ENCODE measurements around the gene IL1RAPL2.
"Not testable (repeated sequence)": the region's sequence is repeated elsewhere in the genome, so short reads cannot be mapped to it uniquely, and the experiment has no call there.

Gene IL1RAPL2

GRCh38 chrX:105706041-105706440, 1140.0 kb downstream of the IL1RAPL2 start:
- DNase-seq (ENCODE audit: low read depth): no peak

GRCh38 chrX:105711805-105712204, 1145.8 kb downstream of the IL1RAPL2 start:
- no peak for DNase-seq (ENCODE audit: low read depth)

GRCh38 chrX:105715746-105716145, 1149.7 kb downstream of the IL1RAPL2 start:
- no peak for DNase-seq (ENCODE audit: low read depth)

DNA sequence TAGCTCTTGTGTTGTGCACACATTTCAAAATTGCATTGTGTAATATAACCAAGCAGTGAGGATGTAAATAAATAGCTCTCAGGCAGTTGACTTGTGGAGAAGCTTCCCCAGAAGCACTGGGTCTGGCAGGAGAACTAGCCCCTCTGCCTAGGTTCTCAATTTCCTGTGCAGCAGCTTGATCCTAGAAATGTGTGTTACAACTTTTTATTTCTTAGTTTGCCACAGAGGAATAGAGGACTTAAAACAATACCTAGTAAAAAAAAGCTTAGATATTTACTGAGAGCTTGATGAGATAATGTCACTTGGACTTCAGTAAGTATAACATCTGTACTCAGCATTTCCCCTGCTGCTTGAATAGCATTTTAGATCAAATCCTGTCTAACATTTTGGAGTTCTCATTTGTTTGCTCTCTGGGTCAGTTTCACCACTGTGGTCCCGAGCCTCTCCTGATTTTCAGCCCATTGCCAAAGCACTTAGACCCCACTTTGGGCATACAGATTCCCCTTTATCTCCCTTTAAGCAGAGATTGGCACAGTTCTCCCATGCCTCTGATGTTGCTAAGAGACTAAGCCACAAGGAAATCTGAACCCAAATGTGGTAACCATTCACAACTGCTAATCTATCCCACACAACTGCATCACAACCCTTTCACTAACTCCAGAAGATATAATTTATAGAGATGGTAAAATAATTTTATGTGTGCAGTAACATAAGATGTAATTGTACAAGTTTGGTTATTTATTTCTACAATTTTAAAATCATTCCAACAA, 1158.2 kb downstream of the IL1RAPL2 start:
- DNase-seq (ENCODE audit: low read depth): no peak

DNA sequence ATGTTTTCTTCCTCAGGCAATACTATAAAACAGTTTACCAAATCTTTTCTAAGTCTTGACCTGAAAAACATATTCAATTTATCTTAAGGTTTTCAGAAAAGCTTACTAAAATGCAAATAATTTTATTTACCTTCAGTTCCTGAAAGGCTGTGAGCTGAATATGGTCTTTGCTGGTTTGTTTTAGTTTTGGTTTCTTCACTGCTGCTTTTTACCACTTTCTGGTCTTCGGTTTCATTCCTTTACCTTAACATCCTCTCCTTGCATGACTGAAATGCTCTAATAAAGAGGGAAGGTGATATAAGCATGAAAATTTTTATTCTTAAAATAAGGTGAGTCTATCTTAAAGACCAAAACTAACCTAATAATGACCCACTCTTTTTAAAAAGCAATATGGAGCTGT, 1159.2 kb downstream of the IL1RAPL2 start:
- DNase-seq (ENCODE audit: low read depth): no peak

GRCh38 chrX:105738162-105738561, 1172.2 kb downstream of the IL1RAPL2 start:
- no peak for DNase-seq (ENCODE audit: low read depth)

DNA sequence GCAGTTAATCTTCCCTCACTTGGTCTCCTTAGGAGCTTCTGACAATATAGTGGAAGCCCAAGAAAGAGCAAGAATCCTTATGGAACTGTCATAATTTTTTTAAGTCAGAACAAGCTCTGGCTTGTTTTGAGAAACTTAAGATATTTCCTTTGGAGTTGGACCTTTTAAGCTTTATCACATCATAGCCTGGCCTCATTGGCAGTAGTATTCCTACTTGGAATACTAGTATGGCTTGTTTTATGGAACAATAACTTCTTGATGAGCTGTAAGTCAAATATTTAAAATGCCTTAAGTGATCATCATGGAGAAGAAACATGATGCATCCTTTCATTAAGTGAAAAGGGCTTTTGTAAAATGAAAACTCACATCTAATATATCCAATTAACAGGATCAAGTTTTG, 1178.3 kb downstream of the IL1RAPL2 start:
- no peak for DNase-seq (ENCODE audit: low read depth)

- no peak for DNase-seq (ENCODE audit: low read depth)
Observed at GRCh38 chrX:105744946-105745345, 1178.9 kb downstream of the IL1RAPL2 start.

DNA sequence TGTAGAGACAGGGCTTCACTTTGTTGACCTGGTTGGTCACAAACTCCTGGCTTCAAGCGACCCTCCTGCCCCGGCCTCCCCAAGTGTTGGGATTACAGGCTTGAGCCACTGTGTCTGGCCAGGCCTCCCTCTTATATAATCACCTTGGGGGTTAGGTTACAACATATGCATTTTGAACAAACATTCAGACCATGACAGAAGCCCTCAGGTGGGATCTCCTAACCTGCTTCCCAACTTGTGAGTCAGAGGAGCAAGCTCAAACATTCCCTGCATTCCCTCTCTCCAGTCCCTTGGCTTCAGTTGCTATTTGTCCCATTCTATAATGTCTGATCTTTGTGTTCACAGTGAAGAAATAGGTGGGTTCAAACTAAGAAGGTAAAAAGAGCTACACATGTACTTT, 1179.9 kb downstream of the IL1RAPL2 start:
- DNase-seq (ENCODE audit: low read depth): no peak

GRCh38 chrX:105752338-105752956, 1186.4 kb downstream of the IL1RAPL2 start:
- DNase-seq (ENCODE audit: low read depth): no peak

DNA sequence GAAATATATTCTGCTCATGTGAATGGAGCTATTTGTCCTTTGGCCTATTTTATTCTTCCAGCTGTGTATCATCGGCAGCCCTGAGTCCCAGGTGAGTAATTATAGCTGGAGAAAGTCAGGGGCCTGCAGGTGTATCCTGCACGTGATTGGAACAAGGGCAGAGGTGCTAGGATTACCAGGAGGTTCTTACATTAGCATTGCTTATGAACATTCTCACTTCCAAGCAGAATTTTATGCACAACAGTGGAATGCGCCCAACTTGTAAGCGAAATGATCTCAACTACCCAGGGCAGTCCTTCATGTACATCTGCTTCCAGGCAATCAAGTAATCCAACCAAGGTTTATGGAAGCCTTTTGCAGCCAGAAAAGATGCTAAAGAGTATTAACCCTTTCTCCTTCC, 1187.4 kb downstream of the IL1RAPL2 start:
- no peak for DNase-seq (ENCODE audit: low read depth)

DNA sequence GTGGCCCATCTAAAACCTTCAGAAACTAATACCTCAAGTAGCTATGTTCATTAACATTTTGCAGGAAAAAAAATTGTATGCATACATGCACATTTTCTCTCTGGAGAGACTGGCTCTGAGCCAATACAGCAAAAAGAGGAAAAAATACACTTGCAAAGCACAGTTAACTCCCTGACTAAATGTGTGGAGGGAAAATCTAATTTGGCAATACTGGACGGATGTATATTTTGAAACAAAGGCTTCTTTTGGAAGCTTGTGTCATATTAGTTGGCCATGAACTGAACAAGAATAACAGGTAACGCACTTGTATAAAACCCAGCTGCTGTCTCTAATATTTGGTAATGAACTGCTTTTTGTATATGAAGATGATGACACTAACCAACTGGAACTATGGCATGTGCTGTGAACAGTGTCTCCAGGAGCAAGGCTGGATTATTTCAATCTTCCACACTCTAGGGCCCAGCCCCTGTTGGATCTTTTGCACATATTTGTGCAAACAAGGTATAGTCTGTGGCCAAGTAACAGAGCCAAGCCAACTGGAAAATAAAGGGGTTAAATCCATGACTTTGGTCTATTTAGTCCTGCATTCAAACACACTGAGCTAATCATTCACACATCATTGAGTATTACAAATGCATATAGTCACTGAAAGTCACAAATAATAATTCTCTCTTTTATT, 1188.4 kb downstream of the IL1RAPL2 start:
- no peak for DNase-seq (ENCODE audit: low read depth)

DNA sequence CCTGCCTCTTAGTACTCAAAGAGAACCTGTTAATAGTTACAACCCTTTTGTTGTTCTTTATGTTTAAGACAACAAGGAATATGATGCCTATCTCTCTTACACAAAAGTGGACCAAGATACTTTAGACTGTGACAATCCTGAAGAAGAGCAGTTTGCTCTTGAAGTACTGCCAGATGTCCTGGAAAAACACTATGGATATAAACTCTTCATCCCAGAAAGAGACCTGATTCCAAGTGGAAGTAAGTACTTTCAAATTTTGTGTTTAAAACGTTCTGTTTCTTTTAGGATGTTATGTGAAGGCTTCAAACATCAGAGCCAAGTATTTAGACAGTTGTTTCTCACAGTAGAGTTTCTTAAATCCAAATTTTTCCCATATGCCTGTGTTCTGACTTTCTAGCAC, 1189.1 kb downstream of the IL1RAPL2 start:
- DNase-seq (ENCODE audit: low read depth): no peak

DNA sequence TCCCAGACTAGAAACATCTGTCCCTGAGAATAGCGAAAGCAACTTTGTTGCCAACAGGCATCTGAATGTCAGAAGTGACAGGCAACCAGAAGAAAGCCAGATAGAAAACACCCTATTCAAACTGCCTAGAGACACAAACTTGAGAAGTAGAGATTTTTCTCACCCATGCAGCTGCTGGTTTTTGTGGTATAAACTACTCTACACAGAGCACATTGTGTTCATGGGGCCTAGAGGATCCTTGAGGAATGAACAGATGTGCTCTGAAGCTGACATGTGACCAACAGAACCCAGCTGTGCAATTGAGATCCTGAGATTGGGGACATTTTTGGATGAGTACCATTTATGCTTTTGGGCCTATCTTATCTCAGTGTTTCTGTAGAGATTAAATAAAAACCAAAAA, 1192.8 kb downstream of the IL1RAPL2 start:
- DNase-seq (ENCODE audit: low read depth): no peak

- DNase-seq (ENCODE audit: low read depth): no peak
Observed at GRCh38 chrX:105759598-105759997, 1193.6 kb downstream of the IL1RAPL2 start.

DNA sequence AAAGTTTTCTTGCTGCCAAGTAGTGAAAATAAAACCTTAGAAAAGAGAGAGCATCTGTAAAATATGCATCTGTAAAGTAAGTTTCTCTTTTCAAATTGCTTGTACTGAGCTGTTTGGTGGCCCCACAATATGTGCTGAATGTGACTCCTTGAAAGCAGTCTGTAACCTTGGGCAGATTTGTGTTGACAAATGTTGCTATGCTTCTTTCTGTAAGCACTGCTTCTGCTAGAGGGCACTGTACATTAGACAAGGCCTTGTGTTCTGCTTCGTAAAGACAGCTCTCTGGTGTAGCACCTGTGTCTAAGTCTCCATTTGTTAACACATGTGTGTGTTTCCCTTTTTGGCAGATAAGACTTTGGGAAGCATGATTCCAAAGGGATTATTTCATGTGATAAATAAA, 1199.7 kb downstream of the IL1RAPL2 start:
- no peak for DNase-seq (ENCODE audit: low read depth)

DNA sequence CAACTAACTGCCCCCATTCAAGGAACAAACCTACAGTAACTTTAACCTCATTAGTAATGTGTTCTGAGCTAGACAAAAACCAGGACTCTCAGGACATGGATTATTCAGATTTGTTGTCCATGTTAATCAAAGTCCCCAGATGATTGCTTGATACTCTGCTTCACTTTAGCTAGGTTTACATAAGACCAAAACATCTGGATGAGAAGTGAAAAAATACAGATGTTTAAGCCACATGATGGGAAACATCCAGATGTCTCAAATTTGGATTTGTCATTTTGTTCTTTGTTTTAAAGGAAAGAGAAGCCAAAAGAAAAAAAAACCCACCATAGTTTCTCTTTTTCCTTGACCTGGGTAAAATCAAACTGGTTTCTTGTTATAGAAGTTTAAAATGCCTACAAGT, 1207.8 kb downstream of the IL1RAPL2 start:
- no peak for DNase-seq (ENCODE audit: low read depth)

- no peak for DNase-seq (ENCODE audit: low read depth)
Observed at GRCh38 chrX:105775679-105776078, 1209.7 kb downstream of the IL1RAPL2 start.

GRCh38 chrX:105781804-105782203, 1215.8 kb downstream of the IL1RAPL2 start:
- DNase-seq (ENCODE audit: low read depth): no peak

- DNase-seq (ENCODE audit: low read depth): not testable (repeated sequence)
Observed at GRCh38 chrX:105796877-105797276, 1230.9 kb downstream of the IL1RAPL2 start.

DNA sequence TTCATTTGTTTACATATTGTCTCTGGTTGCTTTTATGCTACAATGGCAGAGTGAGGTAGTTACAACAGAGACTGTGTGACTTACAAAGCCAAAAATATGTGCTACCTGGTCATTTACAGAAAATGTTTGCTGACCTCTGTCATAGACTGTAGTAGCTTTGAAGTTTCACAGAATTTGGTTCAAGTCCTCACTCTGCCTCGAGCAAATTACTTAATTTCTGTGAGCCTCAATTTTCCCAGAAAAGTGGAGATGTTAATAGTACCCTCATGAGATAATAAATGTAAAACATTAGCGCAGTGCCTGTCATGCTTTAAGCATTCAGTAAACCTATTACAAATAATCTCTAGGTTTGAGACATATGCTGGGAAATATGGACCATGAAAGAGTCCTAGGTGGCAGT, 1237.9 kb downstream of the IL1RAPL2 start:
- no peak for DNase-seq (ENCODE audit: low read depth)

DNA sequence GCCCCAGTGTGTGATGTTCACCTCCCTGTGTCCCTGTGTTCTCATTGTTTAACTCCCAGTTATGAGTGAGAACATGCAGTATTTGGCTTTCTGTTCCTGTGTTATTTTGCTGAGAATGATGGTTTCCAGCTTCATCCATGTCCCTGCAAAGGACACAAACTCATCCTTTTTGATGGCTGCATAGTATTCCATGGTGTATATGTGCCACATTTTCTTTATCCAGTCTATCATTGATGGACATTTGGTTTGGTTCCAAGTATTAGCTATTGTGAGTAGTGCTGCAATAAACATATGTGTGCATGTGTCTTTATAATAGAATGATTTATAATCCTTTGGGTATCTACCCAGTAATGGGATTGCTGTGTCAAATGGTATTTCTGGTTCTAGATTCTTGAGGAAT, 1239.7 kb downstream of the IL1RAPL2 start:
- not testable (repeated sequence) for DNase-seq (ENCODE audit: low read depth)

DNA sequence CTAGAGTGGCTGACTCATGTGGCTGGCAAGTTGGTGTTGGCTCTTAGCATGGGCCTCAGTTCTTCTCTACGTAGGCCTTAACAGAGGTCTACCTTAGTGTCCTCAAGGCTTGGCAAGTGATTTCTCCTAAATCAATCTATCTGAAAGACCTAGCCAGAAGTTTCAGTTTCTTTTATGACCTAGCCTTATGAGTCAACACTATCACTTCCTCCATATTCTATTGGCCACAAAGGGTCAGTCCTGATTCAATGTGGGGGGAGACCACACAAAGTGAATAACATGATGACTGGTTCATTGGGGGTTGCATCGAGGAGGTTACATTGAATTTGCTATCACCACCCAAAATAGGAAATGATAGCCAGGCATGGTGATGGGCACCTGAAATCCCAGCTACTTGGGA, 1250.5 kb downstream of the IL1RAPL2 start:
- no peak for DNase-seq (ENCODE audit: low read depth)
